Spleen (tissue), 7 donors: ENCODE measurements around the gene DMRT1.

Experiments
- CTCF ChIP-seq, 11 experiments: fragments of 200-600 bp in 7 of 11; fragments of 450-650 bp in 4 of 11; sonication (generic) in 4 of 11; IDR thresholded peaks in 8 of 11; conservative IDR thresholded peaks in 3 of 11; 1 replicate in 7 of 11; 2 replicates in 4 of 11; pipeline versions ENCODE4 v1.4.0 to v1.8.0; 2016 to 2021; ENCODE audit warnings: antibody characterized with exemption in 11 of 11, inconsistent platforms in 4 of 11, mild to moderate bottlenecking in 1 of 11
- POLR2A ChIP-seq, 3 donors: fragments of 450-650 bp; IDR thresholded peaks; one replicate each; pipeline ENCODE4 v1.5.1; 2017; ENCODE audit warnings: antibody characterized with exemption in 3 of 3, mild to moderate bottlenecking in 1 of 3
- donor health status: DM: no; HTN: no; CAD: no; lungs with moderate emphysema.
- donor health status: DM: no; HTN: no; CAD: no.
- donor health status: DM: no; HTN: no; CAD: no.

GRCh38 chr9:920927-921326 lies 79.4 kb downstream of the DMRT1 start:
- TF ChIP-seq CTCF (IDR thresholded peaks at IDR 0.05 in 8 of 11, conservative IDR thresholded peaks at IDR 0.05 in 3 of 11) (no peak), POLR2A (IDR thresholded peaks at IDR 0.05) (no peak)
